AG09319 (cell line): Measurements from ENCODE around the gene KBTBD2.
"Not testable (repeated sequence)": the region's sequence is repeated elsewhere in the genome, so short reads cannot be mapped to it uniquely, and the experiment has no call there.

Experiments
- DNase-seq: peaks from one replicate; pipeline ENCODE4 v3.0.0-alpha.2; 2010; ENCODE audit warnings: low read depth; ENCODE audit errors: extremely low read depth

Gene KBTBD2

DNA sequence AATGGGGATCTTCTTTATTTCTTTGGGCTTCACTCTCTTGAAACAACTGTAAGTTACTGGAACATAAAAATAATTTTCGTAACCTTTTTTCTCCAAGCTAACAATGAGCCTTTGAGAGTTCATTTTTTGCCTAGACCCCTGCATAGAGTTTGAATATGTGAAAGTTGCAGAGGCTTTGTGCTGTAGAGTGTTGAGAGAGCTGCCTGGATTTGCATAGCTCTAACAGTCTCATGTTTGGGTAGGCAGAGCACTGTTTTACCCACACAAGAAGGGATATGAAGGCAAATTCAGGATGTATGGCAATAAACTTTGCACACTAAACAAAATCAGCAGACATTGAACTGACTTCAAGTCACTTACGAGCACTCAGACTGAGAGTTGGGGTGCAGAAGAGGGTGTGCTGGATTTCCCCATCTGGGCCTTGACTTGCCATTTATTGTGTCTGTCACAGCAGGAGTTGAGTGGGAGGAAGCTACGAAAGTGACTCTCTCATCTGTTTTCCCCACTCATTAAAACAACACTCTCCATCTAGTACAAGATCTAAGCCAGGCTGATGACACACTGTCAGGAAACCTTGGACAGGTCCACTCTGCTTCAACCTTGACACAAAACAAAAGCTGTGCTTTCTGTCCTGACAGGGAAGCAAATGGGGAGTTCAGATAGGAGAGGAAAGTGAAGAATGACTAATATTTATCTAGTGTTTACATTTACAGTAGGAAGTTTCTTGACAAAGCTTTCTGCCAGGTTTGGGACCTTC is 62.4 kb downstream of the KBTBD2 start:
- DNase-seq = not testable (repeated sequence)
